HepG2 (cell line): Measurements from ENCODE around the gene WBP1. TPM values are rescaled to one million over a fixed set of nuclear protein-coding genes. Genes with fewer than 3 reads are reported as not detected.

Experiments used
- GATAD1 ChIP-seq: IDR thresholded peaks from 2 replicates; pipeline ENCODE4 v1.6.1; 2016; ENCODE audit warnings: missing genetic modification reagents, missing compliant biosample characterization
- ISX ChIP-seq: sonication (generic); formaldehyde crosslinking; conservative IDR thresholded peaks from 2 replicates; pipeline ENCODE4 v1.5.0; 2020; ENCODE audit warnings: missing genetic modification reagents
- KAT8 ChIP-seq: IDR thresholded peaks from 2 replicates; pipeline ENCODE4 v1.6.1; 2016; ENCODE audit warnings: missing genetic modification reagents, missing compliant biosample characterization
- KDM1A ChIP-seq: IDR thresholded peaks from 2 replicates; pipeline ENCODE4 v1.6.1; 2016; ENCODE audit warnings: missing compliant biosample characterization
- NFAT5 ChIP-seq: sonication (generic); formaldehyde crosslinking; IDR thresholded peaks from 2 replicates; pipeline ENCODE4 v1.4.0; 2020; ENCODE audit warnings: missing genetic modification reagents
- POLR2A ChIP-seq, 2 experiments: IDR thresholded peaks; 2 replicates each; pipeline ENCODE4 v1.6.1; 2011; ENCODE audit warnings: low read depth in 2 of 2, low read length in 2 of 2, mild to moderate bottlenecking in 1 of 2, moderate library complexity in 1 of 2; ENCODE audit not compliant: insufficient read depth in 1 of 2
- RELA ChIP-seq: sonication (generic); formaldehyde crosslinking; IDR thresholded peaks from 2 replicates; pipeline ENCODE4 v1.4.0; 2020; ENCODE audit warnings: missing genetic modification reagents
- RXRA ChIP-seq: sonication (generic); formaldehyde crosslinking; IDR thresholded peaks from 2 replicates; pipeline ENCODE4 v1.5.1; 2020; ENCODE audit warnings: missing genetic modification reagents
- ZBTB1 ChIP-seq: sonication (generic); formaldehyde crosslinking; IDR thresholded peaks from 2 replicates; pipeline ENCODE4 v1.4.0; 2020; ENCODE audit warnings: missing genetic modification reagents, borderline replicate concordance
- ZBTB14 ChIP-seq: sonication (generic); formaldehyde crosslinking; IDR thresholded peaks from 2 replicates; pipeline ENCODE4 v1.4.0; 2020; ENCODE audit warnings: missing genetic modification reagents
- ZEB1 ChIP-seq: IDR thresholded peaks from 2 replicates; pipeline ENCODE4 v1.6.1; 2012; ENCODE audit warnings: mild to moderate bottlenecking, low read depth, inconsistent platforms; ENCODE audit not compliant: insufficient replicate concordance
- ZKSCAN1 ChIP-seq: fragments of 150-350 bp; IDR thresholded peaks from 2 replicates; pipeline ENCODE4 v1.6.1; 2014; ENCODE audit warnings: low read length
- ZMYM3 ChIP-seq: sonication (generic); formaldehyde crosslinking; IDR thresholded peaks from 2 replicates; pipeline ENCODE4 v1.5.1; 2020; ENCODE audit warnings: mild to moderate bottlenecking, missing genetic modification reagents
- ZNF460 ChIP-seq: sonication (generic); formaldehyde crosslinking; IDR thresholded peaks from 2 replicates; pipeline ENCODE4 v1.5.1; 2020; ENCODE audit warnings: missing genetic modification reagents, mild to moderate bottlenecking, borderline replicate concordance
- ZNF512B ChIP-seq: sonication (generic); formaldehyde crosslinking; IDR thresholded peaks from 2 replicates; pipeline ENCODE4 v1.5.1; 2020; ENCODE audit warnings: missing genetic modification reagents, mild to moderate bottlenecking, borderline replicate concordance
- ZNF761 ChIP-seq: sonication (generic); formaldehyde crosslinking; conservative IDR thresholded peaks from 2 replicates; pipeline ENCODE4 v1.4.0; 2020; ENCODE audit warnings: mild to moderate bottlenecking, missing genetic modification reagents
- ZSCAN29 ChIP-seq: sonication (generic); formaldehyde crosslinking; conservative IDR thresholded peaks from 2 replicates; pipeline ENCODE4 v1.4.0; 2020; ENCODE audit warnings: mild to moderate bottlenecking, missing genetic modification reagents
- ZXDC ChIP-seq: sonication (generic); formaldehyde crosslinking; IDR thresholded peaks from 2 replicates; pipeline ENCODE4 v1.5.0; 2020; ENCODE audit warnings: mild to moderate bottlenecking, missing genetic modification reagents
- polyA plus RNA-seq, 8 experiments: library from polyadenylated mRNA; depleted of rRNA in 3 of 8; stranded (reverse) in 7 of 8; unstranded in 1 of 8; fragments of >200 nt; fragmentation: Illumina TruSeq in 4 of 8; extraction: Trizol in 4 of 8; gene quantifications; 2 replicates each; pipeline versions ENCODE4 v1.2.1 to v1.2.3, GENCODE V29; 2011 to 2016; ENCODE audit warnings: low read depth in 4 of 8, missing spikeins in 1 of 8, mixed read lengths in 1 of 8; ENCODE audit not compliant: insufficient read depth in 1 of 8
- total RNA-seq, 5 experiments: library from RNA; depleted of rRNA; stranded (reverse); fragments of >200 nt; fragmentation: Illumina TruSeq; extraction: Trizol; gene quantifications; 2 replicates each; pipeline ENCODE4 v1.2.3, GENCODE V29; 2016; ENCODE audit warnings: low read depth in 1 of 5

Gene WBP1
- total and polyA plus RNA-seq, 2 of the 13 experiments (the other 11 are each of a cell fraction or from before 2014, with no cell fraction given) = 38.8 to 85.7 TPM

- TF ChIP-seq ZNF512B (CRISPR knock-in tag) (no peak), ZKSCAN1 (peak; percentile 19; the same call in 1 of the 2 replicates), KDM1A (CRISPR knock-in tag) (no peak), KAT8 (CRISPR knock-in tag) (peak; percentile 98), NFAT5 (CRISPR knock-in tag) (peak; percentile 43; the same call in 1 of the 2 replicates), ZMYM3 (CRISPR knock-in tag) (no peak), ZEB1 (peak; percentile 33), RXRA (peak; percentile 86), ISX (no peak), ZNF460 (CRISPR knock-in tag) (peak; percentile 58; the same call in 1 of the 2 replicates), ZNF761 (CRISPR knock-in tag) (peak; percentile 88; the same call in 1 of the 2 replicates), RELA (peak; percentile 4; the same call in 1 of the 2 replicates), ZSCAN29 (CRISPR knock-in tag) (0 out of 2 replicates have a peak, but pooled peaks have one; percentile 42), ZBTB1 (CRISPR knock-in tag) (no peak), ZXDC (peak; percentile 46), GATAD1 (peak; percentile 99), POLR2A (IDR thresholded peaks at IDR 0.05; ENCODE audit: insufficient read depth in 1 of 2, low read depth in 2 of 2, low read length in 2 of 2) (peak; percentile 75 to 89), ZBTB14 (CRISPR knock-in tag) (no peak)
Observed at GRCh38 chr2:74482801-74483674, 24.8 kb downstream of the WBP1 start, which contains the start of the genes CCDC142 and TTC31 (continued).
